ENCODE measurements around the gene DDX6. TPM values are rescaled to one million over a fixed set of nuclear protein-coding genes. Genes with fewer than 3 reads are reported as not detected.

DDX6 gene
- total and polyA plus RNA-seq, 10 of the 15 experiments (the other 5 are each of a cell fraction or from before 2014, with no cell fraction given): 6.6 to 119 (median 48.8) TPM

DNA sequence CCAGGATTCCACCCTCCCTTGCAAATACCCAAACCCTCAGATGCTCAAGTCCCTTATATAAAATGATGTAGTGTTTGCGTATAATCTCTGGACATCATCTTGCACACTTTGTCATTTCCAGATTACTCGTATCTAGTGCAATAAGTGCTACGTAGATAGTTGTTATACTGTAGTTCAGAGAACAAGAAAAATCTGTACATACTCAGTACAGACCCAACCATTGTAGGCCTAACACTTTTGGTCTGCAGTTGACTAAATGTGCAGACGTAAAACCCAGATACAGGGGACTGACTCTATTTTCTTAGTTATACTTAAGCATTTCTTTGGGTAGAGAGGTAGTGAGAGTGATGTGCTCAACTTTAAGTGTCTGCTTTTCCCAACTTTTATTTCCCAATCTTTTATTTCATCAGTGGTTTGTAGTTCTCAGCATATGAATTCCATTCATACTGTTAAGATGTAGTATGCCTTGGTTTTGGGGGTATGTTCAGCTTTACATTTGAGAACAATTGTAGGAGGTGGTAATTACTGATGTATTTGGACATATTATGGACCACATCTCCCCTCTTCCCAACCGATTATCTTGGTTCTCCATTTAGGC lies 43.9 kb downstream of the DDX6 start:
- ChIA-PET RAD21 (ENCODE audit: unreplicated experiment) (no interaction called here), CTCF (no interaction called here), POLR2A (no interaction called here), SMC1A (ENCODE audit: uncharacterized antibody, unreplicated experiment) (interaction anchor here (1.7 kb wide), 1 partner anchor 53 kb away, joined by 3 read pairs; no protein-coding TSS in a partner anchor)
- in situ Hi-C loops (cut with MboI): no loop called here
- H4K20me1 ChIP-seq (ENCODE audit: control insufficient read depth, insufficient read depth): no peaks in the 10 kb centered on the region
- TF ChIP-seq MTA3 (IDR thresholded peaks at IDR 0.05; ENCODE audit: borderline replicate concordance, low read length) (0 out of 2 replicates have a peak, but pooled peaks have one; percentile 45), SMAD5 (IDR thresholded peaks at IDR 0.05; ENCODE audit: low read depth) (peak; percentile 3; the same call in 1 of the 2 replicates), SUPT20H (IDR thresholded peaks at IDR 0.05; ENCODE audit: borderline replicate concordance, control insufficient read depth, low read depth, low read length) (no peak), YBX1 (IDR thresholded peaks at IDR 0.05) (no peak)
- no peak overlapping the region for H3K4me3 ChIP-seq
- no peaks in the 10 kb centered on the region for H3K79me2 ChIP-seq (ENCODE audit: control insufficient read depth, insufficient read depth, low read length)
- ATAC-seq: peak; percentile 27
- H3K36me3 ChIP-seq (ENCODE audit: control insufficient read depth in 2 of 2, insufficient read depth in 2 of 2, low read length in 1 of 2): peaks cover 0 to 8% of the 10 kb centered on the region in 2 experiments; a peak in 2 of 4 replicates
- no peak for DNase-seq (ENCODE audit: low read depth, low spot score)
- no peak for FAIRE-seq
- no peak overlapping the region for H2AFZ ChIP-seq (ENCODE audit: control insufficient read depth, low read depth, low read length)
- no peaks in the 10 kb centered on the region; a peak in 1 of 4 replicates for H3K27me3 ChIP-seq (replicated peaks in 1 of 2; ENCODE audit: control insufficient read depth in 2 of 2, insufficient read depth in 2 of 2, low read length in 1 of 2)
- no peaks in the 10 kb centered on the region for H3K9me3 ChIP-seq (replicated peaks; ENCODE audit: control insufficient read depth, insufficient read depth, low read length)
- 61% methylated on average over 5 of the region's 5 CpGs for WGBS (ENCODE audit: insufficient coverage, insufficient replicate concordance, low lambda C conversion rate, missing lambda C conversion rate)
- no peak overlapping the region for H3K4me2 ChIP-seq (ENCODE audit: control insufficient read depth, insufficient read depth)
- H3K4me1 ChIP-seq (ENCODE audit: control insufficient read depth, insufficient read depth, low read length): no peaks in the 10 kb centered on the region
- H3K9ac ChIP-seq (ENCODE audit: control insufficient read depth, insufficient read depth, low read length): no peak overlapping the region
- intact Hi-C loops (cut with micrococcal nuclease; ENCODE audit: unreplicated experiment): no loop called here
- no TSS peak for BruUV-seq (replicated peaks)
- H3K27ac ChIP-seq (ENCODE audit: control insufficient read depth, insufficient read depth): no peak overlapping the region

DNA sequence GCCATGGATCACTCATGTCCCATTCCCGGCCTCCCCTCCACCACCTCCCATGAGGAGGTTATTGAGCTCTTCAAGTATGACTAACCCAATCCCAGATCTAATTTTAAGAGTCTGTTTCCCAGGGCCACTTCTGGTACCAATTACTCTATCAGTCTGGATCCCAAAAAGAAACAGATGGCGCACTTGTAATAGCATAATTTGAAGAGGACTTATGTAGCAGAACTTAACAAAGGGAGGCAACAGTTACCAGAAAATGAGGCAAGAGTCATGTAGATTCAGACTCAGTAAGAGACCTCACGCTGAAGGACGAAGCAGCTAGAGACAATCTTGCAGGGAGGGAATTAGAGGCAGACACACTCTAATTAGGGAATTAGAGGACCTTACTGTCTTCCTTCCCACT lies 46.9 kb downstream of the DDX6 start:
- FAIRE-seq: no peak
- Histone ChIP-seq H3K27me3 (replicated peaks in 1 of 2; ENCODE audit: control insufficient read depth in 2 of 2, insufficient read depth in 2 of 2, low read length in 1 of 2) (no peaks in the 10 kb centered on the region; a peak in 1 of 4 replicates), H3K9ac (ENCODE audit: control insufficient read depth, insufficient read depth, low read length) (no peak overlapping the region), H3K4me3 (no peak overlapping the region), H4K20me1 (ENCODE audit: control insufficient read depth, insufficient read depth) (no peaks in the 10 kb centered on the region), H3K79me2 (ENCODE audit: control insufficient read depth, insufficient read depth, low read length) (no peaks in the 10 kb centered on the region), H3K36me3 (ENCODE audit: control insufficient read depth in 2 of 2, insufficient read depth in 2 of 2, low read length in 1 of 2) (0 out of 4 replicates have a peak, but pooled peaks cover 0 to 2% of the 10 kb centered on the region in 2 experiments), H3K27ac (ENCODE audit: control insufficient read depth, insufficient read depth) (no peak overlapping the region), H2AFZ (ENCODE audit: control insufficient read depth, low read depth, low read length) (no peak overlapping the region), H3K4me1 (ENCODE audit: control insufficient read depth, insufficient read depth, low read length) (no peaks in the 10 kb centered on the region), H3K9me3 (replicated peaks; ENCODE audit: control insufficient read depth, insufficient read depth, low read length) (no peaks in the 10 kb centered on the region; the same call in 2 of the 3 replicates), H3K4me2 (ENCODE audit: control insufficient read depth, insufficient read depth) (no peak overlapping the region)
- intact Hi-C loops (cut with micrococcal nuclease; ENCODE audit: unreplicated experiment): no loop called here
- in situ Hi-C loops (cut with MboI): no loop called here
- POLR2A ChIA-PET: no interaction called here
- ATAC-seq: no peak
- 74% methylated on average over 4 of the region's 4 CpGs for WGBS (ENCODE audit: insufficient coverage, insufficient replicate concordance, low lambda C conversion rate, missing lambda C conversion rate)
- BruUV-seq (replicated peaks): no TSS peak
- no peak for DNase-seq (ENCODE audit: low read depth, low spot score)
- SMC1A ChIA-PET (ENCODE audit: uncharacterized antibody, unreplicated experiment): interaction anchor here (1.1 kb wide), 1 partner anchor 573 kb away, joined by 3 read pairs; no protein-coding TSS in a partner anchor
- RAD21 ChIA-PET (ENCODE audit: unreplicated experiment): no interaction called here
- CTCF ChIA-PET: interaction anchor here (1.6 kb wide), 1 partner anchor 54 kb away, joined by 5 read pairs; no protein-coding TSS in a partner anchor
- TF ChIP-seq, protein P1, sequence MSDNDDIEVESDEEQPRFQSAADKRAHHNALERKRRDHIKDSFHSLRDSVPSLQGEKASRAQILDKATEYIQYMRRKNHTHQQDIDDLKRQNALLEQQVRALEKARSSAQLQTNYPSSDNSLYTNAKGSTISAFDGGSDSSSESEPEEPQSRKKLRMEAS (IDR thresholded peaks at IDR 0.05; ENCODE audit: low read depth, low read length): no peak
- TF ChIP-seq, protein P2, sequence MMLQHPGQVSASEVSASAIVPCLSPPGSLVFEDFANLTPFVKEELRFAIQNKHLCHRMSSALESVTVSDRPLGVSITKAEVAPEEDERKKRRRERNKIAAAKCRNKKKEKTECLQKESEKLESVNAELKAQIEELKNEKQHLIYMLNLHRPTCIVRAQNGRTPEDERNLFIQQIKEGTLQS (IDR thresholded peaks at IDR 0.05; ENCODE audit: borderline replicate concordance, extremely low read depth, low read depth, low read length): no peak
- TF ChIP-seq MTA2 (IDR thresholded peaks at IDR 0.05; ENCODE audit: low read depth): no peak
- TF ChIP-seq IKZF1 (conservative IDR thresholded peaks at IDR 0.05): no peak
- TF ChIP-seq PAX5 (IDR thresholded peaks at IDR 0.05; ENCODE audit: borderline replicate concordance, low read depth, low read length): no peak
- TF ChIP-seq ZNF217 (IDR thresholded peaks at IDR 0.05): no peak
- no peak for TF ChIP-seq SRF (IDR thresholded peaks at IDR 0.05; ENCODE audit: low read depth in 2 of 2, low read length in 2 of 2)
- TF ChIP-seq, protein P3, sequence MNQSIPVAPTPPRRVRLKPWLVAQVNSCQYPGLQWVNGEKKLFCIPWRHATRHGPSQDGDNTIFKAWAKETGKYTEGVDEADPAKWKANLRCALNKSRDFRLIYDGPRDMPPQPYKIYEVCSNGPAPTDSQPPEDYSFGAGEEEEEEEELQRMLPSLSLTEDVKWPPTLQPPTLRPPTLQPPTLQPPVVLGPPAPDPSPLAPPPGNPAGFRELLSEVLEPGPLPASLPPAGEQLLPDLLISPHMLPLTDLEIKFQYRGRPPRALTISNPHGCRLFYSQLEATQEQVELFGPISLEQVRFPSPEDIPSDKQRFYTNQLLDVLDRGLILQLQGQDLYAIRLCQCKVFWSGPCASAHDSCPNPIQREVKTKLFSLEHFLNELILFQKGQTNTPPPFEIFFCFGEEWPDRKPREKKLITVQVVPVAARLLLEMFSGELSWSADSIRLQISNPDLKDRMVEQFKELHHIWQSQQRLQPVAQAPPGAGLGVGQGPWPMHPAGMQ (IDR thresholded peaks at IDR 0.05; ENCODE audit: borderline replicate concordance): no peak
- no peak for TF ChIP-seq RUNX3 (IDR thresholded peaks at IDR 0.05; ENCODE audit: low read length)
